ENCODE data around the gene ZNF236. TPM values are rescaled to one million over a fixed set of nuclear protein-coding genes. Genes with fewer than 3 reads are reported as not detected.
"Not testable (repeated sequence)": the region's sequence is repeated elsewhere in the genome, so short reads cannot be mapped to it uniquely, and the experiment has no call there.

The ZNF236 gene
- total RNA-seq, 1 donor from 2014 or later = 32.5 TPM

GRCh38 chr18:76989647-76990190 is 167.4 kb downstream of the ZNF236 start:
- no peak for DNase-seq (ENCODE audit: low spot score, unreplicated experiment)
- H3K9me3 Mint-ChIP-seq (ENCODE audit: low read depth) = no peaks in the 10 kb centered on the region
- H3K27me3 Mint-ChIP-seq = peaks cover 4% of the 10 kb centered on the region
- no peak for TF ChIP-seq CTCF (IDR thresholded peaks at IDR 0.05; ENCODE audit: unreplicated experiment)
- H3K27ac Mint-ChIP-seq = no peak overlapping the region
- H3K4me3 Mint-ChIP-seq (ENCODE audit: low read depth) = no peak overlapping the region
- no peaks in the 10 kb centered on the region for H3K36me3 Mint-ChIP-seq (ENCODE audit: insufficient read depth)
- H3K4me1 Mint-ChIP-seq (ENCODE audit: low read depth) = peaks cover 3% of the 10 kb centered on the region

- H3K4me3 Mint-ChIP-seq (ENCODE audit: low read depth); H3K4me1 Mint-ChIP-seq (ENCODE audit: low read depth); H3K27ac Mint-ChIP-seq; H3K27me3 Mint-ChIP-seq; H3K9me3 Mint-ChIP-seq (ENCODE audit: low read depth); H3K36me3 Mint-ChIP-seq (ENCODE audit: insufficient read depth); DNase-seq (ENCODE audit: low spot score, unreplicated experiment): not testable (repeated sequence)
Observed at GRCh38 chr18:76990343-76991020, 168.1 kb downstream of the ZNF236 start.

- Mint-ChIP-seq H3K9me3 (ENCODE audit: low read depth) (peaks cover 3% of the 10 kb centered on the region), H3K4me3 (ENCODE audit: low read depth) (no peak overlapping the region), H3K36me3 (ENCODE audit: insufficient read depth) (no peaks in the 10 kb centered on the region), H3K4me1 (ENCODE audit: low read depth) (peaks cover 3% of the 10 kb centered on the region), H3K27me3 (peaks cover 4% of the 10 kb centered on the region), H3K27ac (no peak overlapping the region)
- no peak for TF ChIP-seq CTCF (IDR thresholded peaks at IDR 0.05; ENCODE audit: unreplicated experiment)
- no peak for DNase-seq (ENCODE audit: low spot score, unreplicated experiment)
Observed at GRCh38 chr18:76991021-76991688, 168.8 kb downstream of the ZNF236 start.

- peaks cover 4% of the 10 kb centered on the region for H3K27me3 Mint-ChIP-seq
- peaks cover 3% of the 10 kb centered on the region for H3K9me3 Mint-ChIP-seq (ENCODE audit: low read depth)
- no peak for TF ChIP-seq CTCF (IDR thresholded peaks at IDR 0.05; ENCODE audit: unreplicated experiment)
- no peaks in the 10 kb centered on the region for H3K36me3 Mint-ChIP-seq (ENCODE audit: insufficient read depth)
- no peak overlapping the region for H3K4me3 Mint-ChIP-seq (ENCODE audit: low read depth)
- no peak overlapping the region for H3K27ac Mint-ChIP-seq
- H3K4me1 Mint-ChIP-seq (ENCODE audit: low read depth) = peaks cover 3% of the 10 kb centered on the region
- no peak for DNase-seq (ENCODE audit: low spot score, unreplicated experiment)
Observed at GRCh38 chr18:76992226-76993084, 170.1 kb downstream of the ZNF236 start.

- no peak for DNase-seq (ENCODE audit: low spot score, unreplicated experiment)
- Mint-ChIP-seq H3K4me1 (ENCODE audit: low read depth) (peaks cover 3% of the 10 kb centered on the region), H3K27me3 (peaks cover 4% of the 10 kb centered on the region), H3K9me3 (ENCODE audit: low read depth) (peaks cover 3% of the 10 kb centered on the region), H3K27ac (no peak overlapping the region), H3K4me3 (ENCODE audit: low read depth) (no peak overlapping the region), H3K36me3 (ENCODE audit: insufficient read depth) (no peaks in the 10 kb centered on the region)
- TF ChIP-seq CTCF (IDR thresholded peaks at IDR 0.05; ENCODE audit: unreplicated experiment) = no peak
Observed at GRCh38 chr18:76993085-76993382, 170.7 kb downstream of the ZNF236 start.

Data from progenitor cell of endocrine pancreas (in vitro differentiated cells).